ENCODE results near the gene RAP1GAP.

Gene RAP1GAP

GRCh38 chr1:21618059-21618458 lies 51.1 kb downstream of the RAP1GAP start:
- DNase-seq (ENCODE audit: low read depth): no peak
- H3K4me3 ChIP-seq (ENCODE audit: low read depth, low read length): no peak overlapping the region

DNA sequence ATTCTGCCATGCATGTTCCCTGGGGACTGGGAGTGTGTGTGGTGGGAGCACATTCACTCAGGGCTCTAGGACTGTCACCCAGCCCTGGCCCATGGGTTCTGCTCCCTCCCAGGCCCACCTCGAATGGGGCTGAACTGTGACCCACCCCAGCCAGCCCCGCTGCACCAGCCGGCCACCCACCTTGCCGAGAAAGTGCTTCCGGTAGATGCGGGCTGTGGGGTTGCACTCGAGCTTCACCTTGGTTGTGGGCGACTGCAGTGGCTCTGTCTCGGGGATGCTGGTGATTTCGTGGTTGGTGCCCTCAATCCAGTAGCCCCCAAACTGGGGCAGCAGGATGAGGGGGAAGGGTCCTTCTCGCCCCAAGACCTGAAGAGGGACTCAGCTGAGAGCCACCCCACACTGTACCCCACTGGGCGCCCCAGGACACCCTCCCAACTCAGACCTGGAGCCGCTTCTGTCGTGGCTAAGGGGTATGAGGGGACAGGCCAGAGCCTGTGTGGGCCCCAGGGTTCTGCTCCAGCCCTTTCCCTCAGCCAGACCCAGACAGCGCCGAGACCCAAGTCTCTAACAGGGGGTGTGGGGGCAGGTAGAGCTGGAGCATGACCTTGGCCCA lies 51.9 kb downstream of the RAP1GAP start:
- no peak for DNase-seq (ENCODE audit: low read depth)
- no peak overlapping the region for H3K4me3 ChIP-seq (ENCODE audit: low read depth, low read length)

GRCh38 chr1:21616372-21616771 lies 52.8 kb downstream of the RAP1GAP start:
- no peak for DNase-seq (ENCODE audit: low read depth)
- H3K4me3 ChIP-seq (ENCODE audit: low read depth, low read length): no peak overlapping the region

- no peak for DNase-seq (ENCODE audit: low read depth)
- H3K4me3 ChIP-seq (ENCODE audit: low read depth, low read length): no peak overlapping the region
Measured at GRCh38 chr1:21614419-21615115, 54.6 kb downstream of the RAP1GAP start.

- no peak overlapping the region for H3K4me3 ChIP-seq (ENCODE audit: low read depth, low read length)
Measured at GRCh38 chr1:21613072-21613867, 55.9 kb downstream of the RAP1GAP start.

DNA sequence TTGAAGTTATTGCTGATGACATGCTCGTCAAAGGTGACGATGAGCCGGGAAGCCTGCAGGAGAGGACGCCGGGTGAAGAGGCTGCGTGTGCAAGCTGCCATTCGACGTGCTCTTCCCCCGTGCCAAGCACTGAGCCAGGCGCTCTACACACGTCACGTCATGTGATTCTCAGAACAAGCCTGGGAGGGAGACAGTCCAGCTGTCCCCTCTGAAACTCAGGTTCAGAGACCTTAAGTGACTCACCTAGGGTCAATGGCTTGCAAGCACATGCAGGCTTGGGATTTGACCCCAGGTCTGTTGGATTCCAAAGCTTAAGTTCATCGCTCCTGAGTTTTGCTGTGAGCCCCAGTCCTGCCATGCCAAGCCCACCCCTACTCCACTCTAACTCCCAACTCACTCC lies 57.1 kb downstream of the RAP1GAP start:
- no peak for DNase-seq (ENCODE audit: low read depth)
- H3K4me3 ChIP-seq (ENCODE audit: low read depth, low read length): no peak overlapping the region

More at GRCh38 chr1:21613072-21613867, 55.9 kb downstream of the RAP1GAP start:
- no peak for DNase-seq (ENCODE audit: low read depth)

GRCh38 chr1:21610989-21611785 lies 58.0 kb downstream of the RAP1GAP start:
- DNase-seq (ENCODE audit: low read depth): no peak
- no peak overlapping the region for H3K4me3 ChIP-seq (ENCODE audit: low read depth, low read length)

DNA sequence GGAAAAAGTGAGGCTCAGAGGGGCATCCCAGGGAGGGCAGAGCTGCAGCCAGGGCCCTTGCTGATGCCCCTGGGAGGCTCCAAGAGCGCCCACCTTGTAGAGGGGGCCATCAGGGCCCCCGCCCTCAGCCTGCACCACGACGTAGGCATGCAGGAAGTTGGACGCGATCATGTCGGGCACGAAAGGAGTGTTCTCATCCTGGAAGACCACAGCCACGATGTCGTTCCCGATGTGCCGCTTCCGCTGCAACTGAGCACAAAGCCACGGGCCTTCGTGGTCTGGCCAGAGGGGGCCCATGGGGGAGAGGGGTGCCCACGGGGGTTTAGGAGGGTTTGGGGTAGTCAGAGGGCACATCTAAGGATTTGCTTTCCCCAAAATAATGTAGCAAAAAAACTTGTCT lies 59.1 kb downstream of the RAP1GAP start:
- H3K4me3 ChIP-seq (ENCODE audit: low read depth, low read length): no peak overlapping the region
- no peak for DNase-seq (ENCODE audit: low read depth)

DNA sequence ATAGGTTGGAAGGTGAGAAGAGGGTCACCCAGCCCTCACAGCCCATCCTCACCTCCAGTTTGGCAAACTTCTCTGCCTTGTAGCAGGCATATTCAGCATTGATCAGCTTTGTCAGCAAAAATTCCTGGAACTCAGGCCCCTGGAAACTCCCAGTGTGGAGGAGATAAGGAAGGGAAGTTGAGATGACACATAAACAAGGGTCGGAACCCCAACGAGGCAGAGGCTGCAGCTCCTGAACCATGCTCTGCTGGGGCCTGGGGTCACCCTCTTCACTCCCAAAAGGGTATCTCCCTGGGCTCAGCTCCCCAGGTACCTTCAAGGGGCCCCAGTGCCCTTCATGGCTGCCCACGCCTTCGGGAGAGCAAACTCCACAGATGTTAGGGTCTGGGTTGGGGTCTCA lies 60.4 kb downstream of the RAP1GAP start:
- no peak overlapping the region for H3K4me3 ChIP-seq (ENCODE audit: low read depth, low read length)
- no peak for DNase-seq (ENCODE audit: low read depth)

- no peak overlapping the region for H3K4me3 ChIP-seq (ENCODE audit: low read depth, low read length)
- peak; percentile 33 for DNase-seq (ENCODE audit: low read depth)
Measured at GRCh38 chr1:21607549-21608529, 61.3 kb downstream of the RAP1GAP start.

- no peak for DNase-seq (ENCODE audit: low read depth)
Measured at GRCh38 chr1:21605964-21606705, 63.0 kb downstream of the RAP1GAP start.

DNA sequence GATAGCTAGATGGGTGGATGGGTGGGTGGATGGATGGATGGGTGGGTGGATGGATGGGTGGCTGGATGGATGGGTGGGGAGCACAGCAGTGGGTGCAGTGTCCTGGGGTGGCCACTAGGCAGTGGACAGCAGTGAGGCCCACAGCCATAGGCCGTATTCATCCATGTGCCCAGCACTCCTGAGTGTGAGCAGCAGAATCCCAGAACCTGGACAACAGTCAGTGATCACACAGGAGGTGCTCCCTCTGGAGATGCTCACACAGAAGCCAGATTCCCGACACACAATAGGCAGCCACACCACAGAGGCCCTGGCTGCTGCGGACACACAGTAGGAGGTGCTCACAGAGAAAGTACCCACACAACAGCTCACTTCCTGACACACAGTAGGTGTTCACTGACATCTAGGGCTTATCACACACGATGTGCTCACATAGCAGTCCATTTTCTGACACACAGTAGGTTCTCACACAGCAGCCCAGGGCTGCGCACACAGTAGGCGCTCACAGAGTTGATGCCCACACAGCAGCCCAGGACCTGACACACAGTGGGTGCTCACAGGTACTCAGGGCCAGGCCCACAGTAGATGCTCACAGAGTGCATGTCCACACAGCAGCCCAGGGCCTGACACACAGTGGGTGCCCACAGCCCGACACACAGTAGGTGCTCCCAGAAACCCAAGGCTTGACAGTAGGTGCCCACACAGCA lies 64.0 kb downstream of the RAP1GAP start:
- H3K4me3 ChIP-seq (ENCODE audit: low read depth, low read length): no peak overlapping the region
- DNase-seq (ENCODE audit: low read depth): no peak

More at GRCh38 chr1:21605964-21606705, 63.0 kb downstream of the RAP1GAP start:
- no peak overlapping the region for H3K4me3 ChIP-seq (ENCODE audit: low read depth, low read length)

GRCh38 chr1:21604208-21604957 lies 64.8 kb downstream of the RAP1GAP start:
- H3K4me3 ChIP-seq (ENCODE audit: low read depth, low read length): no peak overlapping the region
- DNase-seq (ENCODE audit: low read depth): no peak

DNA sequence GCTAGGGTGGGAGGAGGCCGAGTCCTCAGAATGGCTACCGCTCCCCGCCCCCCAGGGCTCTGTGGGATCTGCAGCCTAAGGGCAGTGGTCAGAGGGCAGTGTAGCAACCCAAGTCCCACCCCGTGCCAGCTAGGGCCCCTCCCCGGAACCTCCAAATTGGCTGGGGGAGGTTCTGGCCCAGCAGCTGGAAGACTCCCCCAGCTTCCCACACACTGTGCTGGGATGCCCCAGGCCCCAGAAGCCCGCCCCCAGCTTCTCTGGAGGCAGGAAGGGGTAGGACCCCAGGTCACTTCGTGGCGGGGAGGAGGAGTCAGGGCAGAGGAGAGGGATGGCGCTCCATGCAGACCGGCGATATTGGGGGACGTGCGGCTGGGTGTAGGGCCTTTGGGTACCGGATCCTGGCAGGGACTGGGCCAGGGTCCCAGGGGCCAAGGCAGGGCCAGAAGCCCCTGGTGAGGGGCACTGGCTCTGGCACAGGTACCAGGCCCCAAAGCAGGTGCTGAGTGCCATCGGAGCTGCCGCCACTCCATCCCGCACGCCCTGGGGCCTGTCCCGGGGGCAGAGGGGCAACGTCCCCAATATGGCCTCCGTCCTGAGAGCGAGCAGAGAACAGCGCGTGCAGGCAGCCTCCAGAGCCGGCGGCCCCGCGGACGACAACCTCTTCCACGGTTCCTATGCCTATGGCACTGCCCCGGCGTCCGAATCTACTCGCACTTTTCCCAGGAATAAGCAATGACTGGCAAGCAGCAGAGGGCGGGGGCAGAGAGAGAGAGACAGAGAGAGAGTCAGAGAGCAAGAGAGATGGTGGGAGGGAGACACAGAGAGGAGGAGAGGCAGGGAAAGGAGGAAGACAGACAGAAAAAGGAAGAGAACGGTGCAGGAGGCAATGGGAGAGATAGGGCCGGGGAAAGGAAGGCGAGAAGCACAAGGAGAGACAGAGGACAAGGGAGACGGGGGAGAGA lies 65.7 kb downstream of the RAP1GAP start:
- no peak for DNase-seq (ENCODE audit: low read depth)
- H3K4me3 ChIP-seq (ENCODE audit: low read depth, low read length): no peak overlapping the region

DNA sequence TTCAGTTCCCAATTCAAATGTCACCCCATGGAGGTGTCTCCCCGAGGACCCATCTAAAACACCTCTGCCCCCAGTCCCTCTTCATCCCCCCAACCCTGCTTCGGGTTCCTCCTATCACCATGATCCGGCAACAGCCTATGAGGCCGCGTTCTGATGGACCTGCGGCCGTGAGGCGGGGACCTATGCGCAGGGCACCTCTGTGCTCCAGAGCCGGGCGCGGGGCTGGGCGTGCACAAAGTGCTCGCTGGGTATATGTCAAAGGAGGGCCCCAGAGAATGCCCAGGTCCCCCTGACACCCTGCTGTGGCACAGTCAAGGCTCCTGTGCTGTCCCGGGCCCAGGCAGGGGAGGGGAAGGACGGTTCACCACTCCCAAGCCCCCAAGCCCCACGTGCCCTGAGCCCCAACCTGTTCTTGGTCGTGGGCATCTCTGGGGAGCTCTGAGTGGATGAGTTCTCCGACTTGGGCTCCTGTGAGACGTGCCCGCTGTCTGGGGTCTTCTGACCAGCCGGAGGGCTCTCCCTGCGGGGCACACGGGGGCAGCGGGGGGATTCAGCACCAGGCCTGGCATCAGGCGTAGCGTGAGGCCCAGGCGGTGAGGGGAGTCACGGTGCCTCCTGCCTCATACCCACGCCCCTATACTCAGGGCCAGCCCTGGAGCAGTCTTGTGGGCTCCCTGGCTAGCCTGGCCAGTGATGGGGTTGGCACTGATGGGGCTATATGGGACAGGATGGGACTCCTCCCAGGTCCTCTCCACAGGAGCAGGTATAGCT lies 67.7 kb downstream of the RAP1GAP start:
- DNase-seq (ENCODE audit: low read depth): no peak
- H3K4me3 ChIP-seq (ENCODE audit: low read depth, low read length): no peak overlapping the region
